Rectal smooth muscle tissue (tissue), 1 donor: ENCODE results near the gene ZNHIT6.
"Not testable (repeated sequence)": the region's sequence is repeated elsewhere in the genome, so short reads cannot be mapped to it uniquely, and the experiment has no call there.

Experiments used
- H3K27ac ChIP-seq: one replicate; pipeline ENCODE4 v1.7.0; 2013; ENCODE audit warnings: low read depth, low read length, inconsistent platforms
- H3K27me3 ChIP-seq: one replicate; pipeline ENCODE4 v1.7.0; 2013; ENCODE audit warnings: low read length; ENCODE audit not compliant: control insufficient read depth, insufficient read depth
- H3K36me3 ChIP-seq: one replicate; pipeline ENCODE4 v1.7.0; 2013; ENCODE audit warnings: low read length; ENCODE audit not compliant: control insufficient read depth, insufficient read depth
- H3K4me1 ChIP-seq: one replicate; pipeline ENCODE4 v1.7.0; 2013; ENCODE audit warnings: low read length; ENCODE audit not compliant: control insufficient read depth, insufficient read depth
- H3K4me3 ChIP-seq: one replicate; pipeline ENCODE4 v1.7.0; 2013; ENCODE audit warnings: low read length
- H3K9ac ChIP-seq: one replicate; pipeline ENCODE4 v1.7.0; 2013; ENCODE audit warnings: low read length

ZNHIT6 gene, protein sequence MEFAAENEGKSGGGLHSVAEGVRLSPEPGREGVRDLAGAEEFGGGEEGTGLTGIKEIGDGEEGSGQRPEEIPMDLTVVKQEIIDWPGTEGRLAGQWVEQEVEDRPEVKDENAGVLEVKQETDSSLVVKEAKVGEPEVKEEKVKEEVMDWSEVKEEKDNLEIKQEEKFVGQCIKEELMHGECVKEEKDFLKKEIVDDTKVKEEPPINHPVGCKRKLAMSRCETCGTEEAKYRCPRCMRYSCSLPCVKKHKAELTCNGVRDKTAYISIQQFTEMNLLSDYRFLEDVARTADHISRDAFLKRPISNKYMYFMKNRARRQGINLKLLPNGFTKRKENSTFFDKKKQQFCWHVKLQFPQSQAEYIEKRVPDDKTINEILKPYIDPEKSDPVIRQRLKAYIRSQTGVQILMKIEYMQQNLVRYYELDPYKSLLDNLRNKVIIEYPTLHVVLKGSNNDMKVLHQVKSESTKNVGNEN

GRCh38 chr1:85707990-85708828 is at the start of gene ZNHIT6:
Gene ZNHIT6, minus strand, starts transcription at chr1:85708433. Its CDS starts 149 bp downstream, at chr1:85708284.
- no peaks in the 10 kb centered on the region for H3K27me3 ChIP-seq
- peak within 1 kb of the TSS; percentile 81 for H3K9ac ChIP-seq
- peak within 1 kb of the TSS; percentile 88 for H3K27ac ChIP-seq
- H3K36me3 ChIP-seq: no peaks in the 10 kb centered on the region
- peaks cover 6% of the 10 kb centered on the region for H3K4me1 ChIP-seq
- H3K4me3 ChIP-seq: peak within 1 kb of the TSS; percentile 91

DNA sequence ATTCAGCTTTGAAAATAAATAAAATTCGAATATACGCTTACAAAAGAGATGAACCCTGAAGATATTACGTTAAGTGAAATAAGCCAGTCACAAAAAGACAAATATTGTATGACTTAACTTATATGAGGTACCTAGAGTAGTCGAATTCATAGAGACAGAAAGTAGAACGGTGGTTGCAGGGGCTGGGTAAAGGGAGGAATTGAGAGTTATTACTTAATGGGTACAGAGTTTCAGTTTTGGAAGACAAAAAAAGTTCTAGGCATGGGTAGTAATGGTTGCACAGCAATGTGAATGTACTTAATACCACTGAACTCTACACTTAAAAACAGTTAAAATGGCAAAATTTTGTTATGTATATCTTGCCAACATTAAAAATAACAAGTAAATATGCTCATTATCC is 48.6 kb upstream of the ZNHIT6 start:
- Histone ChIP-seq H3K27me3 (no peaks in the 10 kb centered on the region), H3K4me3 (no peak overlapping the region), H3K36me3 (no peaks in the 10 kb centered on the region)

GRCh38 chr1:85748120-85748519 is 39.9 kb upstream of the ZNHIT6 start:
- no peak overlapping the region for H3K27ac ChIP-seq
- H3K27me3 ChIP-seq: no peaks in the 10 kb centered on the region
- H3K4me1 ChIP-seq: peaks cover 8% of the 10 kb centered on the region
- H3K36me3 ChIP-seq: no peaks in the 10 kb centered on the region
- H3K9ac ChIP-seq: no peak overlapping the region
- no peak overlapping the region for H3K4me3 ChIP-seq

More for the DNA sequence above, 48.6 kb upstream of the ZNHIT6 start:
- Histone ChIP-seq H3K4me1 (no peaks in the 10 kb centered on the region), H3K9ac (no peak overlapping the region), H3K27ac (no peak overlapping the region)

DNA sequence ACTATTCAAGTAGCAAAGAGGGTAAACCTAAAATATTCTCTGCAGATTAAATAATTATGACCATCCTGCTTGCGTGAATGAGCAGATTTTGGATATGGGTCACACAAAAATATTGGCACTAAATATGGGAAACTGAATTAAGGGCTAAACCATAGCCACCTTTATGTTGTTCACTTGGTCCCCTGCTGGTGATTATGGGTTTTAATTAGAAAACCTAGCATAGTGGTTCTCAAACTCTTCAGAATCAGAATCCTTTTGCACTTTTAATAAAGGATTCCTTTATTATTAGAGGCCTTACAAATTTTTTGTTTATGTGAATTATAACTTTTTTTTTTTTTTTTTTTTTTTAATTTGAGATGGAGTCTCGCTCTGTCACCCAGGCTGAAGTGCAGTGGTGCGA is 38.5 kb upstream of the ZNHIT6 start:
- Histone ChIP-seq H3K27me3 (no peaks in the 10 kb centered on the region), H3K9ac (no peak overlapping the region), H3K4me3 (no peak overlapping the region), H3K27ac (no peak overlapping the region), H3K4me1 (peaks cover 8% of the 10 kb centered on the region), H3K36me3 (no peaks in the 10 kb centered on the region)

- Histone ChIP-seq H3K4me3 (no peak overlapping the region), H3K4me1 (peaks cover 8% of the 10 kb centered on the region), H3K27me3 (no peaks in the 10 kb centered on the region), H3K9ac (no peak overlapping the region), H3K36me3 (no peaks in the 10 kb centered on the region), H3K27ac (no peak overlapping the region)
These were observed 35.6 kb upstream of the ZNHIT6 start for GRCh38 chr1:85743814-85744213.

- Histone ChIP-seq H3K27ac (no peak overlapping the region), H3K9ac (no peak overlapping the region), H3K4me3 (no peak overlapping the region), H3K4me1 (no peaks in the 10 kb centered on the region), H3K36me3 (no peaks in the 10 kb centered on the region), H3K27me3 (no peaks in the 10 kb centered on the region)
These were observed 26.7 kb upstream of the ZNHIT6 start for GRCh38 chr1:85734931-85735330.

DNA sequence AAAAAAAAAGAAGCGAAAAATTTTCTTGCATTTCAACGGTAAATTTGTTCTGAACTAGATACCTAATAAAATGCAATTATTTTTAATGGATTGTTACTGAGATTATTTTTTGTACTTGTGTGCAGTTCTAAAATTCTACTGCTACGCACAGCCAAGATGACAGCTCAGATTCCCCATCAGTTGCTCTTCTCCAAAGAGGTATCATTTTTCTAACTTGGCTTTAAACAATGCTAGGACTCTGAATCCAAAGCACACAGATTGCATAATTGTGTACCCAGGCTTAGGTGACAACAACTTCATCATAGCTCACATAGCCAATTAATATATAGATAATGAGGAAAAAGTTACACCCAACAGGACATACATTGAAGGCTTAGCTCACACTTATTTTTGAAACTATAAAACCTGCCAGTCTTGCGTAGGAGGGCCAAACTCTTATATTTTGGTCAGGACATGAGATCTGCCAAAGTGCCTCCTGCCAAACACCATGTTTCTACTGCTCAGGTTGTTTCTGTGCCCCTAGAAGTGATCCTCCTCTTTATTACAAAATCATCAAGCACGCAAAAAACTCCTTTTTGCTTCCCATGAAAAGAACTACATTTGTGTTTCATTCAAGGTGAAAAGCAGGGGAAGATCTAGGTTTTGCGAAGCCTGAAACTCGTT is 10.6 kb upstream of the ZNHIT6 start:
- no peaks in the 10 kb centered on the region for H3K4me1 ChIP-seq
- H3K27ac ChIP-seq: no peak overlapping the region
- H3K4me3 ChIP-seq: no peak overlapping the region
- no peak overlapping the region for H3K9ac ChIP-seq
- no peaks in the 10 kb centered on the region for H3K36me3 ChIP-seq
- H3K27me3 ChIP-seq: no peaks in the 10 kb centered on the region

GRCh38 chr1:85714418-85715114 is 6.3 kb upstream of the ZNHIT6 start:
- H3K36me3 ChIP-seq, H3K9ac ChIP-seq, H3K27ac ChIP-seq, H3K4me3 ChIP-seq, H3K27me3 ChIP-seq, H3K4me1 ChIP-seq: not testable (repeated sequence)

DNA sequence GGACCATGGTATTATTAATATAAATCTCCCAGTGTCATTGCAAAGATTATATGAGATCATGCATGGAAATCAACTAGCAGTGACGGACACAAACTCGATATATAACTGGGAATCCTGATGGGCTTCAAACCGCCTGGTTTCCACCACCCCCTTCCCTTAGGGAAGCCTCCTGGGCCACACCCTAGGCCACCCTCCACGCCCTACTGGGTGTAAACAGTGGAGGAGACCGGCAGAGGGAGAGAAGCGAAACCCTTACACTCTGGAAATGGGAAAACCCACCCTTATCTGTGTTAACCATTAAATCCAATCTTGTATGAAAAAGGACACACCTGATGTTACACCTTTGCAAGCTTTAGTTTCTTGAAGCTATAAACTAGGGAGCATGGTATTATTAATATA is 595 bp upstream of the ZNHIT6 start:
- peak overlapping the region; percentile 88 for H3K27ac ChIP-seq
- peak overlapping the region; percentile 91 for H3K4me3 ChIP-seq
- peaks cover 6% of the 10 kb centered on the region for H3K4me1 ChIP-seq
- H3K27me3 ChIP-seq: no peaks in the 10 kb centered on the region
- H3K36me3 ChIP-seq: no peaks in the 10 kb centered on the region
- H3K9ac ChIP-seq: peak overlapping the region; percentile 58

- Histone ChIP-seq H3K36me3 (no peaks in the 10 kb centered on the region), H3K4me1 (peaks cover 6% of the 10 kb centered on the region), H3K4me3 (peak overlapping the region; percentile 91), H3K27ac (no peak overlapping the region), H3K9ac (peak overlapping the region; percentile 81), H3K27me3 (no peaks in the 10 kb centered on the region)
These were observed 805 bp downstream of the ZNHIT6 start for GRCh38 chr1:85707267-85707989.

- H3K4me1 ChIP-seq: peaks cover 6% of the 10 kb centered on the region
- no peaks in the 10 kb centered on the region for H3K36me3 ChIP-seq
- no peaks in the 10 kb centered on the region for H3K27me3 ChIP-seq
- no peak overlapping the region for H3K27ac ChIP-seq
- no peak overlapping the region for H3K9ac ChIP-seq
- no peak overlapping the region for H3K4me3 ChIP-seq
These were observed 2.3 kb downstream of the ZNHIT6 start for GRCh38 chr1:85705940-85706339.
